Right kidney (tissue), 1 donor: ENCODE measurements around the gene AKTIP.
A peak's percentile ranks its signal among the peaks of the same experiment; 100 is the strongest.
"Not testable (repeated sequence)": the region's sequence is repeated elsewhere in the genome, so short reads cannot be mapped to it uniquely, and the experiment has no call there.

Experiments
- DNase-seq: peaks from one replicate; pipeline ENCODE4 v3.0.0-alpha.2; 2016

AKTIP gene

GRCh38 chr16:53517851-53518250, 14.8 kb upstream of the AKTIP start:
- no peak for DNase-seq

DNA sequence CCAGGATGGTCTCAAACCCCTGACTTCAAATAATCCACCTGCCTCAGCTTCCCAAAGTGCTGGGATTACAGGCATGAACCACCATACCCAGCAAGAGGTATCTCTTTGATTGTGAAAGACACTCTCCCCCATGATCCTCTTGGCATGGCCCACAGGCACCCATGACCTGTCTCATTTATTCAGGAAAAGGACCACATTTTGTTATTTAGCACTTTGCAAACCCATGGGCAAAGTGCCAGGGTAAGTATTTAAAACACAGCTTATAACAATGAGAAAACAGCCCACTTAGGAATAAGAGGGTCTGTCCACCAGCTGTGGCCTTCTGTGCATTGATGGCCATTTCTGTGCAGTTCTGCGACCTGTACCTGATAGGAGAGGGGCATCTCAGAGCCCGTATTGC, 12.8 kb upstream of the AKTIP start:
- DNase-seq: no peak

- DNase-seq: no peak
Measured at GRCh38 chr16:53515259-53515658, 12.2 kb upstream of the AKTIP start.

GRCh38 chr16:53512795-53513194, 9.8 kb upstream of the AKTIP start:
- not testable (repeated sequence) for DNase-seq

DNA sequence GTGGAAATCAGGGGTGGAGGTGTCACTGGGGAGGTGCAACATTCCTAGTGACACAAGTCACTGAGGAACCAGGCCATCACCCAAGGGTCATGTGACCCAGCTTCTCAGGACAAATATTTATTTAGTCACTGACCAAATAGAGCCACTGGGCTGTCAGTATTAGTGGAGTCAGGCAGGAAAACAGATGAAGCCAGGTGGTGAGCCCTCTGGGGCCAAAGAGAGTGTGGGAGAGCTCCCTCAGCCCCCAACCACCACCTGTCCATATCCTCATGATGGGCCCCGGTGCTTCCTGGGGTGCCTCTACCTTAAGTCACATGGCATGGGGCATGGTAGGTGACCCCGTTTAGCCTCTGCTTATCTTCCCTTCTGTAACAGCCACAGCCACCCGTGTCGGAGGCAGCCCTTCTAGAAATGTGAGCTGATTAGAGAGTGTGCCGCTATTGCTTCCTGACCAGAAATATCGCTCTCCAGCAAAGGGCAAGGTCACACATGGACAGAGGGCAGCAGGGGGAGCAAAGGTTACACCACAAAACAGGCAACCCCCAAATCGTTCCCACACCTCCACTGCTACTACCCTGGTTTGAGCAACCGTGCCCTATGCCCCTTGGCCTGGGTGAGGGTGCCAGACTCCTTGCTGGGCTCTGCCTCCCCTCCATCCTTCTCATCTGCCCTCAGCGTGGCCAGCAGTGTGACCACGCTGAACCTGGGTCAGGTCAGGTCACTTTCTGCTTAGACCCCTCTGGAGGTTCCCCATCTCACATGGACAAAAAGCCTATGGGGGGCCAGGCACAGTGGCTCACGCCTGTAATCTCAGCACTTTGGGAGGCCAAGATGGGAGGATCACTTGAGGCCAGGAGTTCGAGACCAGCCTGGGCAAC, 8.6 kb upstream of the AKTIP start:
- DNase-seq: no peak

- no peak for DNase-seq
Measured at GRCh38 chr16:53511084-53511402, 8.0 kb upstream of the AKTIP start.

DNA sequence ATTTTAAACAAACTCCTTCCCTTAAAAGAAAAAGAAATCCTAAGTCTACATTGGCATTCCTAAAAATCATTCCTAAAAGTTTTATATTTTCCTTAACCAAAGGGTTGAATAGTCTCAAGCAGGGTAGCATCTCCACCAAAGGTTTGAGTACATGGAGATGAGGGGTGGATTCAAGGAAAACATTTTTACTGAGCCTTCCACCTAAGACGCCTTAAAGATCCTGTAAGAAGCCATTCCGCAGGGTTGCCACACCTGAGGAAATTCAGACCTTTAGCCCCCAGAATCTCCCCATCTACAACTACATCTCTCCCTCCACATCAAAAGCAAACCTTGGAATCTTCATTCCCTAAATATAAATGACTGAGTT, 7.7 kb upstream of the AKTIP start:
- DNase-seq: no peak

DNA sequence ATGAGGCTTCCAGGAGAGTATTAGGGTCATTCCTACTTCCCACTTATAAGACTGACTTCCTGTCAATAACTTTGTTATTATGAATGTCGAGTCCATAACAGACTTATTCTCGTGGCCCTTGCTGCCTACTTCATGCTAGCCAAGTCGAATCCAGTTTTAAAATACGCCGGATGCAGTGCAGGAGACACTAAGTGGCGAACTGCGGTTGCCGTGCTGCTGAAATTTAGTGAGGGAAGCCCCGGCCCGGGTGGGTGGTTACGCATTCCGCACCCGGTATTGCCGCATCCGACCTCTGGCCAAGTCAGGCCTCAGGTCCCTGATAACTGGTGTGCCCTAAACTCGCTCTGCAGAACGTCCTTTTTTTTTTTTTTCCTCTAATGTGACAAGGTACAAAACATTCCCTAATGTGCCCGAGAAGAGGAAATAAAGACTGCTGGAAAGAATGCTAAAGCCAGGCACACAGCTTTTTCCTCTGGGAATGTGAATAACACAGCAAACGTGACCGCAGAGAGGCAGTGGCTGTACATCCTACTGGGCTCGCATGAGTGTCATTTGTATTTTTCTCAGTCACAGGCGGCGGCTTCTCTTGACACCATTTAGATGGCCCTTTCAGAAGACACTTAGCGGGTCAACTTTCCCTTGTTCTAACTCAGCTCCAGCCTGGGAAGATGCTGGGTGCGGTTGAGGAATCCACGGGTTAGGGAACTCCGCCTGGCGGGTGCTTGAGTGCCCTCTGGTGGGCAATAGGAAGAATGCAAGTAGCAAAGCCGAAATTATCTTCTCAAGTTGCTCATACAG, 7.1 kb upstream of the AKTIP start:
- peak; percentile 72 for DNase-seq

DNA sequence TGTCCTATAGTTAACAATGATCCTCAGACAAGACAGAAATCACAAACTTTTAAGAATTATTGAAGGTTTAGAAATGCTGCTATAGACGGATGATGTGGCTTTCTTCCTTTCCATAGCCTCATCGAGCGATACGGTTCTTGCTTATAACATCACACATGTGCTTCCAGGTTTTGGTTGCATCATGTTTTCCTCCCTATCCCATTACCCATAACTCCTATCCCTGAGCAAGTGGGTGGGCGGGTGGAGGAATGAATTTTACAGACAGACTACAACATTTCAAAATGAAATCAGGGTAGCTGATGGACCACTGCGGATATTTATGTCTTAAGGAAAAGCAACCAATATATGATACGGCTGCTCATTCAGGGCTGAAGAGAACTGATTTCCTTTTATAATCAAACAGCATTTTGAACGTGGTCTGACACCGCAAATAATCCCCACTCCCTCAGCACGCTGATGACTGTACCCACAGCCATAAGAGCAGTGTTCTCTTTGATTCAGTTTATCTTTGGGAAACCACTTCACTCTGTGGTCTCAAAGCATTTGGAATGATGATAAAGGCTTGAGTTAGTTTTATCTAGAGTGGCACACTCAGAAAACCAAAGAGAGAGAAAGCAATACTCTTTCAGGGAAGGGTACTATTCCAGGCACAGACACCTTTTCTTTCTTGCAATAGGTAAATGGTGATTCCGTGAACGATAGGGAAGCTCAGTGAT, 4.6 kb upstream of the AKTIP start:
- no peak for DNase-seq

DNA sequence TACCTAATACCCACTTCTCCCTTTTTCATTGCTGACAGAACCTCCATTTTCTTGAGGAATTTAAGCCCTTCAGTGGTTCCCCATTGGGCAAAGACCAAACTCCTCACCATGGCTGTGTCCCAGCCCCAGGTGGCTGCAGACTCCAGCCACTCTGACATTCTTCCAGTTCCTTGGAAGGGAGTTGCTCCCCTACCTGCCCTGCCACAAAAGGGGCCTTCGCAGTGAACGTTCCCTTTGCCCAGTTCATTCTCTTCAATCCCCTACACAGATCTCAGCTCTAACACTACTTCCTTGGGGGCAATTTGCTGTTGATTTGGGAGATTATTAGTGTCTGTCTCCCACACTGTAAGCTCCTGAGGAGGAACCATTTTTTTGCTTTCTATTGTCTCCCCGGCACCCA, 3.2 kb upstream of the AKTIP start:
- DNase-seq: no peak

DNA sequence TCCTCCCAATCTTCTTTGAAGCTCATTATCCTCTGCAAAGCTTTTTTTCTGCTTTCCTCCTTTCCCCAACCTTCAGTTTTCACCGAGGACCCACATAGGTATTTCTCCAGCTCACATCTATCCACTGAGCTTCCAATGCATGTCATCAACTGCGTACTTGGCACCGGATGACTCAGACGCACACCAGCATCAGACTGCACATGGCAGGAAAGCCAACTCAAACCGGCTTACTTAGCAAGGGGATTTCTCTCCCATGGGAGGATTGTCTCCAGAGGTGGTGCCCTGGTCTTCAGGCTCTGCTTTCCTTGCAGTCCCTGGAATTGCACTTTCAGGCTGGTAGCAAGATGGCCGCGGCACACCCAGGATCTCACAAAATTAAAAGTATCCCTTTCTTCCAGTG, 1.7 kb upstream of the AKTIP start:
- DNase-seq: no peak

DNA sequence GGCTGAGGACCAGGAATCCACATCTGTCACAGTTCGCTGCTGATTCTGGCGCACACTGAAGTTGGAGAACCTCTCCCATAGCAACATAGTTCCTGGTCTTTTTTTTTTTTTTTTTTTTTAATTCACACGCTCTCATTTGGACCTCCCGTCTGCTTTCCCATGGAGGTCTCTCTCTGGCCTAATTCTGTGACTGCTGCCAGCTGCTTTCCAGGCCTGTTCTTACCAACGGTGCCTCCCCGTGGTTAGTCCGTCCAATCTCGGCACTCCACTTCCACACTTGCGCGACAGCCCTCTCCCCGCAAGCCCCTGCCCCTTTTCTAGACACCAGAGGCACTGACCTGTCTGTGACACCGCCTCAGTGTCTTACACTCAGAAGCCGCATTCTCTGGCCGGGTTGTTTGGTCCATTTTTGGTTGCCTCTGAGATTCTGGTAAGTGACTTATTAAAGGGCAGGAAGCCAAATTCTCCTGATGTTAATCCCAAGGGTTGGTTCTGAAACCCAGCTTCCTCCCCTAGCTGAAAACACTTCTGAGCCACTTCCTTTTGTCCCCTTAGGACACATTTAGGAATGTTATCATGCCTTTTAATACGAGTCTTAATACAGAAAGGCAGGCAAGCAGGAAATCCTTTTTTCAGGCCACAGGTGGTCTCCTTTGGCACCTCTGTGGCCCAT, 1.1 kb upstream of the AKTIP start:
- DNase-seq: peak; percentile 65

DNA sequence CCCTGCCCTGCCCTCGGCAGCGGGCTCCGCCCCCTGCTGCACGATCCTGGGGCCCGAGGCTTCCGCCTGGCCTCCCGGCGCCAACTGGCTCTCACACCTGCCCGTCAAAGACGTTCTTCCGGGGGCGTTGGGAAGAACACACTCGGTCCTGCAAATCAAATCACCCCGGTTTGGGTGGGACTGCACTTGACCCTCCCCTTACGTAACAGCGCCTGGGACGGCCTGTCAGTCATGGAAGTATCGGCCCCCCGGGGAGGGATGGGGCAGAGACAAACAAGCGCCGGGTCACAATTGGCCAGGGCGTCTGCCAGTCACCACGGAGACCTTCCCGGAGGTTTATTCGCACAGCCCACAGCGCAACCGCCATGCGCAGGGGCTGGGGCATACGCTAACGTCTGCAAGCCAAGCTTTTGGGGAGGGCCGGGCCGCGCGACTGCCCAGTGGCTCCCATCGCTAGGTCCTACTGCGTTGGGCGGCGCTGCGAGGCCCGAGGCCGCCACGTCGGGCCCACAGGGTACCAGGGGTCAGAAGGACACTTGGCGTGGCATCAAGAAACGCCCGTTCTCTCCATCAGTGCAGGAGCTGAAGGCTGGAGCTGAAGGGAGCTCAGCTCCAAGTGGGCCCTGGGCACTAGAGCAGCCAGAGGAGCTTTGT, 388 bp upstream of the AKTIP start:
- DNase-seq: peak; percentile 98

DNA sequence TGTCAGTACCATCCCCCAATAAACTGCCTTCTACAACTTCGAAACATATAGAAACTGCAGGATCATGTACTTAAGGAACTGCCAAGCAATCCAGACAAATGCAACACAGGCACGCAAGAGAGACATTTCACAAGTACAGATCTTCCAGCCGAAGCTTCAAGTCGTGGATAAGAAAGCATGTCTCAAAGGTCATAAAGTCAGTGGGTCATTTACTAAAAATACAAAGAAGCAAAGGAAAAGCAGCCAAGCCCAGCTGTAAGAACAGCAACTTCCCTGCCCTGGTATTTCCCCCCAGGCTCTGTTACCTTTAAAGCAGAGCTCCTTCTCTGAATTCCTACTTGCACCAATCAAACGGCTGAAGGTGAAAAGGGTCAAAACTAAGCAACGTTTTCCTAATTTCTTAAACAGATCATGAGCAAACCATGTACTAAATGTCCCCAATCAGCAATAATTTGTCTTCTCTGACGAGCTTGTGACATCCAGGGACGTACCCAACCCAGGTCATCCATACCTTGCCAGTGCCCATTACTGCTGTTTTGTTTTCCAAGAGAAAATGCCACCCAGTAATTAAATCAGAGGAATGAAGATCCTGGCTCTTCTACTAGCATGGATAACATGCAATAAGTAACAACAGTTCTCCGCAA, 1.7 kb downstream of the AKTIP start:
- DNase-seq: no peak

DNA sequence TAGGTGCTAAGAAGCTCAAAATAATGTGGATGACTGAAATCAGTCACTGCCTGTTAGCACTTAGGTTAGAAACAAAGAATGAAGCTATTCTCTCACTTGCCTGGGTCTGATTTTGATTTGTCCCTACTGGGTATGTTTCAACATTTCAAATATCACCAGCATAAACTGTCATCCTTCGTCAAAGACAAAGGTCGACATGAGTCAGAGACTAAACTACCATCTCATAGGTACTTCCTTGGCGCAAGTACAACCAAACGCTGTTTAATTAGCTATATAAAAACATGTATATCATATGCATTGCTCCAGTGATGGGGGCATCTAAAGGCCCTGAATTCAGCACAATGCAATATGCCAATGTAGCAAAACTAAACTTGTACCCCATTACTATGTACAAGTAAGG, 4.0 kb downstream of the AKTIP start:
- DNase-seq: no peak

DNA sequence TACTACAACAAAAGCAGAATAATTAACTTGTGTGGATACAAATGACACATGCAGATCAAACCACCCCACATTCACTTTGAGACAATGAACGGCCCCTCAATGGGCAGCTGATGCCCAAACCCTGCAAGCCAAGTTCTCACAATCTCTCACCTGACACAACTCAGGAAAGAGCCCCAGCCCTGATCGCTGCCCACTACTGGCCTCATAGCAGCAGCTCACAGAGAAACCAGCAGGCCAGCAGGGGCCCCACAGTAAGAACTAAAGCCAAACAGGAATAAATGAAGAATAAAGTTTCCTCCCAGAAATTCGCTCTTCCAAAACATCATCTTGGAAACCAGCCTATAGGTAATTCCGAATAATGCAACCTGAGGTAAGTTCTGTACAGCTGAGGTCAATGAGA, 7.7 kb downstream of the AKTIP start:
- no peak for DNase-seq

GRCh38 chr16:53494636-53495035, 8.4 kb downstream of the AKTIP start:
- DNase-seq: no peak

DNA sequence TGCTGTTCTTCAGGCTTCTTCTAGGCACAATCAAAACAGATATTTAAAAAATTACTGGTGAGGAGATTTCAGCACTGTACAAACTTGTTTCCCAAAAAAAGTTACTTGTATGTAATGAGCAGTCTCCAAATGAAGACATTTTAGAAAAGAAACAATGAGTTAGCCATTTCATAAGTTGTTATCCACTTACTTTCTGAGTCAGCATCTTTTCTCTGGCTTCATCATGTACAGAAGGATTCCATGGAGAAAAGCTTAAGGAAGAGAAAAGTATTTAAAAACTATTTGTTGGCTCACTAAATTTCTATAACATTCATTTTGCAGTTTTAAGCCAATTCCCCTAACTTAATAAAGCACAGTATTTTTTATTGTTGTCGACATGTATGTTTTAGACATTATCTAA, 10.5 kb downstream of the AKTIP start:
- DNase-seq: no peak

GRCh38 chr16:53489755-53490154, 13.3 kb downstream of the AKTIP start:
- no peak for DNase-seq

- DNase-seq: no peak
Measured at GRCh38 chr16:53486230-53486629, 16.8 kb downstream of the AKTIP start.

- DNase-seq: no peak
Measured at GRCh38 chr16:53484542-53484941, 18.5 kb downstream of the AKTIP start.

- no peak for DNase-seq
Measured at GRCh38 chr16:53482123-53482522, 20.9 kb downstream of the AKTIP start.
